ENCODE data around the gene ARTN.
A peak's percentile ranks its signal among the peaks of the same experiment; 100 is the strongest.

The ARTN gene

GRCh38 chr1:43976890-43977289, 43.3 kb downstream of the ARTN start:
- peak overlapping the region; percentile 0 to 44 for H3K4me3 Mint-ChIP-seq

DNA sequence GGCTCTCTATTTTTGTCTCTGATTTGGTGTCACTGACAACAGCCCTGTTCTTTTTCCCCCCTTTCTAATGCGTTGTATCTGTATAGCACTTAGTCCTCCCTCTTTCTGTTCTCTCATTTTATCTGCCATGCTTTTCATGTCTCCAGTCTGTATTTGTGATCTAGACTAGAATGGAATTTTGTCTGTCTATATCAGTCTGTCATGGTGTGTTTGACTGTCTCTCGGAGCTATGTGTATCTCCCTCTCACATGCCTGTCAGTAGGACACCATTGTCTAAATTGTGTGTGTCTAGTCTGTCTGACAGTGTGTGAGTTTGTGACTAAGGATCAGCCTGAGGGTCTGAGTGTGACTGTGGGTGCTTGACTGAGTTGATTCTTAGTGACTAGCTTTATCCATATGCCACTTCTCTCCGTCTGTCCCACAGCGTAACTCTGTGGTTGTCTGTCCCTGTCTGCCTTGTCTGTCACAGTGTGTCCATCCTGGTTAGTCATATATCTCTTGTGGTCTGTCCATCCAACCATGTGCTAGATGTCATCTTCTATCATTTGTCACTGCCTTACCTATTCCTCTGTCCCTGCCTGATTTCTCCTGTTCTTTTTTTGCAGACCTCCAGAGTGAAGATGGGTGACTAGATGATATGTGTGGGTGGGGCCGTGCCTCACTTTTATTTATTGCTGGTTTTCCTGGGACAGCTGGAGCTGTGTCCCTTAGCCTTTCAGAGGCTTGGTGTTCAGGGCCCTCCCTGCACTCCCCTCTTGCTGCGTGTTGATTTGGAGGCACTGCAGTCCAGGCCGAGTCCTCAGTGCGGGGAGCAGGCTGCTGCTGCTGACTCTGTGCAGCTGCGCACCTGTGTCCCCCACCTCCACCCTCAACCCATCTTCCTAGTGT, 44.0 kb downstream of the ARTN start:
- Mint-ChIP-seq H3K27me3 (no peaks in the 10 kb centered on the region), H3K27ac (no peak overlapping the region), H3K4me1 (peaks cover 50 to 62% of the 10 kb centered on the region in 2 donors), H3K36me3 (peaks cover 43 to 46% of the 10 kb centered on the region in 2 donors), H3K9me3 (no peaks in the 10 kb centered on the region), H3K4me3 (peak overlapping the region; percentile 44 to 73)
- DNase-seq (no peak), ATAC-seq (replicated peaks) (no peak)

More at GRCh38 chr1:43976890-43977289, 43.3 kb downstream of the ARTN start:
- ATAC-seq (replicated peaks) = no peak
- Mint-ChIP-seq H3K4me1 (peaks cover 49 to 62% of the 10 kb centered on the region in 2 donors), H3K36me3 (peaks cover 42 to 50% of the 10 kb centered on the region in 2 donors), H3K9me3 (no peaks in the 10 kb centered on the region), H3K27me3 (no peaks in the 10 kb centered on the region), H3K27ac (no peak overlapping the region)
- no peak for DNase-seq

GRCh38 chr1:43978264-43978550, 44.6 kb downstream of the ARTN start:
- DNase-seq (no peak), ATAC-seq (replicated peaks) (no peak)
- peaks cover 46 to 51% of the 10 kb centered on the region in 2 donors for H3K36me3 Mint-ChIP-seq
- H3K9me3 Mint-ChIP-seq = no peaks in the 10 kb centered on the region
- peak overlapping the region; percentile 44 to 73 for H3K4me3 Mint-ChIP-seq
- H3K27ac Mint-ChIP-seq = no peak overlapping the region
- no peaks in the 10 kb centered on the region for H3K27me3 Mint-ChIP-seq
- H3K4me1 Mint-ChIP-seq = peaks cover 51 to 66% of the 10 kb centered on the region in 2 donors

- Mint-ChIP-seq H3K4me1 (peaks cover 50 to 62% of the 10 kb centered on the region in 2 donors), H3K9me3 (no peaks in the 10 kb centered on the region), H3K36me3 (peaks cover 47 to 51% of the 10 kb centered on the region in 2 donors), H3K27me3 (no peaks in the 10 kb centered on the region), H3K27ac (peak within 1 kb of the TSS; percentile 85), H3K4me3 (peak within 1 kb of the TSS; percentile 84 to 87)
- no peak for DNase-seq
- peak; percentile 8 to 18 for ATAC-seq (replicated peaks)
Observed at GRCh38 chr1:43978551-43979260, 45.1 kb downstream of the ARTN start, which contains the start of gene B4GALT2. Gene B4GALT2, plus strand, starts transcription at chr1:43979210. Its CDS starts 1,951 bp downstream, at chr1:43981161.

GRCh38 chr1:43979261-43979527, 45.6 kb downstream of the ARTN start:
- Mint-ChIP-seq H3K27me3 (no peaks in the 10 kb centered on the region), H3K9me3 (no peaks in the 10 kb centered on the region), H3K4me3 (no peak overlapping the region), H3K4me1 (peaks cover 45 to 57% of the 10 kb centered on the region in 2 donors), H3K27ac (no peak overlapping the region), H3K36me3 (peaks cover 49 to 53% of the 10 kb centered on the region in 2 donors)
- ATAC-seq (replicated peaks) (no peak), DNase-seq (no peak)

DNA sequence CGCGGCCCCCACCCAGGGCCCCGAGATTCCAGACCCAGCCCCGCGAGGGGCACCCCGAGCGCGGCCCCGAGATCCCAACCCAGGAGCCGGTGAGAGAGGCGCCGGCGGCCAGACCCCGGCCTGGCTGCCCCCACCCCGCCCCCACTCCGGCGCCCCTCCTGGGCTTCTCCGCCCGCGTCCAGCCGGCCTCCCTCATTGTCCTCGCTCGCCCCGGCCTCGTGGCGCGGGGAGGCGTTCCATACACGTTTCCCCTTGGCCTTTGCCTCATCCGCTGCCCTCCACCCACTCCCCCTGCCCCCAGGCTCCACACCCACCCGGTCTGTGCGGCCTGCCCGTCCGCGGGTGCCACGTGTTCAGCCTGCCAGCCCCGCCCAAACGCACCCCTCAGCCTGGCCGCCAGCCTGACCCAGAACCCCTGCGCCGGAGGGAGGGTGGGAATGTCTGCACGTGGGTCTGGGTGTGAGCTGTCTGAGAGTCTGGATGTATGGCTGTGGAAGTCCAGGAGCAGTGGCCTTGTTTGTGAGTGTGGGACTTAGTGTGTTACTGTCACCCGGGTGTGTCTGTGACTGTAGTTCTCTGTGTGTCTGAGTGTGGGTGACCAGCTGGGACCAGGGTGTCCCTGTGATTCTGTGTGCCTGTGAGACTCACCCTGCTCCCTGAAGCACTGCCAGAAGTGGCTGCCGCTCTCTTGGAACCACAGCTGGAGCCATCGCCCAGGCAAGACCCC, 46.1 kb downstream of the ARTN start:
- H3K4me1 Mint-ChIP-seq = peaks cover 42 to 54% of the 10 kb centered on the region in 2 donors
- ATAC-seq (replicated peaks) (peak; percentile 25), DNase-seq (no peak)
- H3K36me3 Mint-ChIP-seq = peaks cover 48 to 57% of the 10 kb centered on the region in 2 donors
- H3K27me3 Mint-ChIP-seq = no peaks in the 10 kb centered on the region
- H3K4me3 Mint-ChIP-seq = peak overlapping the region; percentile 84 to 87
- H3K27ac Mint-ChIP-seq = peak overlapping the region; percentile 85
- H3K9me3 Mint-ChIP-seq = no peaks in the 10 kb centered on the region

- H3K9me3 Mint-ChIP-seq = no peaks in the 10 kb centered on the region
- DNase-seq (no peak), ATAC-seq (replicated peaks) (no peak)
- no peak overlapping the region for H3K27ac Mint-ChIP-seq
- peaks cover 42 to 54% of the 10 kb centered on the region in 2 donors for H3K4me1 Mint-ChIP-seq
- H3K4me3 Mint-ChIP-seq = peak overlapping the region; percentile 84 to 87
- H3K27me3 Mint-ChIP-seq = no peaks in the 10 kb centered on the region
- H3K36me3 Mint-ChIP-seq = peaks cover 49 to 59% of the 10 kb centered on the region in 2 donors
Observed at GRCh38 chr1:43980255-43981134, 46.9 kb downstream of the ARTN start.

- no peak for DNase-seq
- Mint-ChIP-seq H3K27ac (no peak overlapping the region), H3K4me3 (peak overlapping the region in 1 of 2 donors; percentile 84)
Observed at GRCh38 chr1:43981135-43981491, 47.5 kb downstream of the ARTN start.

GRCh38 chr1:43981636-43982035, 48.0 kb downstream of the ARTN start:
- DNase-seq (no peak), ATAC-seq (replicated peaks) (no peak)
- no peaks in the 10 kb centered on the region for H3K9me3 Mint-ChIP-seq
- no peak overlapping the region for H3K27ac Mint-ChIP-seq
- peaks cover 35 to 42% of the 10 kb centered on the region in 2 donors for H3K4me1 Mint-ChIP-seq
- H3K27me3 Mint-ChIP-seq = no peaks in the 10 kb centered on the region
- peaks cover 46 to 59% of the 10 kb centered on the region in 2 donors for H3K36me3 Mint-ChIP-seq
- no peak overlapping the region for H3K4me3 Mint-ChIP-seq

More at GRCh38 chr1:43981135-43981491, 47.5 kb downstream of the ARTN start:
- Mint-ChIP-seq H3K4me1 (peaks cover 39 to 48% of the 10 kb centered on the region in 2 donors), H3K27me3 (no peaks in the 10 kb centered on the region), H3K36me3 (peaks cover 51 to 61% of the 10 kb centered on the region in 2 donors), H3K9me3 (no peaks in the 10 kb centered on the region)
- ATAC-seq (replicated peaks) = no peak

DNA sequence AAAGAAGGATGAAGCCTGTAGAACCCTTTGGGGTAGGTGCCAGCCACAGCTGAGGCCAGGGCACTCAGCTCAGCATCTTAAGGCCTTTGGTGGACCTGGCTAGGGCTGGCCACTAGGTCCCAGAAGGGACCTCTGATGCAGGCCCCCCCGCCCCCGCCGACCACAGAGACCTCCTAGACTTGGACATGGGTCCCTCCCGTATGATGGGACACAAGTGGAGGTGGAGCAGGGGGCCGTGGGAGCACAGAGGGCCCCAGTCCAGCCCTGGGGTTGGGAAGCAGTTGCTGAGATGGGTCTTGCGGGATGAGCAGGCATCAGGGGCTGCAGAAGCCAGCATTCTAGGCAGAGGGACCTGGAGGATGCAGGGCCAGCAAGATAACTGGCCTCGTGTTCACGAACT, 48.6 kb downstream of the ARTN start:
- Mint-ChIP-seq H3K36me3 (peaks cover 40 to 55% of the 10 kb centered on the region in 2 donors), H3K27ac (no peak overlapping the region), H3K27me3 (no peaks in the 10 kb centered on the region), H3K4me3 (no peak overlapping the region), H3K9me3 (no peaks in the 10 kb centered on the region), H3K4me1 (peaks cover 29 to 36% of the 10 kb centered on the region in 2 donors)
- DNase-seq (no peak), ATAC-seq (replicated peaks) (no peak)

DNA sequence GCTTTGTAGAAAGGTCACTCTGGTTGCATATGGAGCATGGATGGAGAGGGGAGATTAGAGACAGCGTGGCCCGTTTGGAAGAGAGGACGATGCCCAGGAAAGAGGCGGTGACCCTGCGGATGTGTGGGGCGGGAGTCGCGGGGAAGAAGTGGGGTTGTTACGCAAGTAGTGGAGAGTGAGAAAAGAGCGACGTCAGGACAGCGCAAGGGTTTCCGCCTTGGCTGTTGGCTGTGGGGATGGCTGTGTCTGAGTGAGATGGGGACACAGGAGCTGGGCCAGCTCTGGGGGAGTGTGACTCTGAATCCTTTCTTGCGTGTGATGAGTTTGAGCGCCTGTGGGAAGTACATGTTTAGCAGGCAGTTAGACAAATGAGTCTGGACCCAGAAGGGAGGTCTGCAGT, 49.2 kb downstream of the ARTN start:
- ATAC-seq (replicated peaks) (no peak), DNase-seq (no peak)
- Mint-ChIP-seq H3K4me1 (peaks cover 24 to 31% of the 10 kb centered on the region in 2 donors), H3K27me3 (no peaks in the 10 kb centered on the region), H3K4me3 (no peak overlapping the region), H3K9me3 (no peaks in the 10 kb centered on the region), H3K27ac (no peak overlapping the region), H3K36me3 (peaks cover 34 to 49% of the 10 kb centered on the region in 2 donors)

GRCh38 chr1:43983253-43983899, 49.8 kb downstream of the ARTN start:
- Mint-ChIP-seq H3K27ac (no peak overlapping the region), H3K9me3 (no peaks in the 10 kb centered on the region), H3K4me3 (no peak overlapping the region)

GRCh38 chr1:43984855-43985254, 51.3 kb downstream of the ARTN start:
- no peaks in the 10 kb centered on the region for H3K27me3 Mint-ChIP-seq
- H3K36me3 Mint-ChIP-seq = peaks cover 27 to 39% of the 10 kb centered on the region in 2 donors
- DNase-seq (no peak), ATAC-seq (replicated peaks) (no peak)
- H3K4me1 Mint-ChIP-seq = peaks cover 13 to 18% of the 10 kb centered on the region in 2 donors
- H3K9me3 Mint-ChIP-seq = no peaks in the 10 kb centered on the region
- H3K27ac Mint-ChIP-seq = no peak overlapping the region
- no peak overlapping the region for H3K4me3 Mint-ChIP-seq

More at GRCh38 chr1:43983253-43983899, 49.8 kb downstream of the ARTN start:
- H3K27me3 Mint-ChIP-seq = no peaks in the 10 kb centered on the region
- ATAC-seq (replicated peaks) (no peak), DNase-seq (no peak)
- H3K4me1 Mint-ChIP-seq = peaks cover 19 to 25% of the 10 kb centered on the region in 2 donors
- H3K36me3 Mint-ChIP-seq = peaks cover 30 to 44% of the 10 kb centered on the region in 2 donors

All from stimulated activated naive B cell treated with anti-CD40 and anti-IgM and Interleukin-4, amounts not matched to agents 10 μg/mL and 1 μg/mL and 100 μg/mL, for 72 hours (primary cell).